GM12801 (cell line): ENCODE data around the gene ATP8A2.

Experiments used
- CTCF ChIP-seq: IDR thresholded peaks from one replicate; pipeline ENCODE4 v1.5.1; 2011; ENCODE audit warnings: control low read depth; ENCODE audit not compliant: insufficient read length; ENCODE audit errors: extremely low read depth

ATP8A2 gene

GRCh38 chr13:26026211-26026610 lies 654.4 kb downstream of the ATP8A2 start:
- TF ChIP-seq CTCF: no peak

DNA sequence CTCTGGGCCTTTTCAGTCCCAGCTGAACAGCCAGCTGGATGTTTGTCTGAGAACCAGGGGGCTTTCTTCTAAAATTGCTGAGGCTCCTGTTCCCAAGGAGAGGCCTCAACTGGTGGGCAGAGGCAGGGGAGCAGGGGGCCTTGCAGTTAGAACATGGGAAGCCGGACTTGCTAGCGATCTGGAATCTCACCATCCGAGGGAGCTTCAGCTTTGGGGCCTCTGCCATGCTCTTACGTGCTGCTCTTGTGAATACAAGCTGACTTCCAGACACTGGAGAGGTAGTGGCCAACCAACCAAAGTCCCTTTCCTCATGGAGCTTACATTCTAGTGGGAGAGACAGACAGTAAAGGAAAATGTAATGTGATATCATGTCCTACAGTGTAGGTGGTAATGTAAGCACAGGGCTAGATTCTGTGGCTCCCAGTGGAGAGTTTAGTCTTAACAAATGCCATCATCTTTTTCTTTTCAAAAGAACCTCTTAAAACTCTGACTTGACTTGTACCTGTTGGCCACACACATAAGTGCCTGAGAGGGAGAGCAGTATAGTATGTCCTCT lies 657.9 kb downstream of the ATP8A2 start:
- TF ChIP-seq CTCF: no peak

GRCh38 chr13:26030331-26030730 lies 658.6 kb downstream of the ATP8A2 start:
- TF ChIP-seq CTCF: no peak

- no peak for TF ChIP-seq CTCF
Observed at GRCh38 chr13:26034018-26034417, 662.2 kb downstream of the ATP8A2 start.

- no peak for TF ChIP-seq CTCF
Observed at GRCh38 chr13:26036383-26036782, 664.6 kb downstream of the ATP8A2 start.

DNA sequence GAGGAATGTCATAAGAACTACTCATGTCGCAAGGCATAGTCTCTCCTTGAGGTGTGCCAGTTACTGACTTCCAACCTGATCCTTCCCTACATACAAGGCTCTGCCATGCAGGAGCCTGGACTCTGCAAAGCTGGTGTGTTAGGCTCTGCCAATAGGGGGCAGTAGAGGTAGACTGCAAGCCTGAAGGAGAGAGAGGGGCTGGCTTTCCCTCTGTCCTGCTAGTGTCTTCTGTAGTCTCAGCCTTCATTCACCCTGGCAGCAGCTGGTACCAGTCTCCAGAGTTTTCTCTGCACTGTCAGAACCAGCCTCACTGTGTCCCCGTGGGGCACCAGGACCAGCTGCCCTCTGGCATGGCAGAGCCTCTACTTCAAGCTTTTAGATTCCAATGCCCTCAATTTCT lies 665.5 kb downstream of the ATP8A2 start:
- no peak for TF ChIP-seq CTCF

GRCh38 chr13:26038931-26039475 lies 667.2 kb downstream of the ATP8A2 start:
- no peak for TF ChIP-seq CTCF

GRCh38 chr13:26041444-26041843 lies 669.7 kb downstream of the ATP8A2 start:
- no peak for TF ChIP-seq CTCF
